Fibroblast of villous mesenchyme (primary cell): ENCODE data around the gene GPD2. TPM values are rescaled to one million over a fixed set of nuclear protein-coding genes. Genes with fewer than 3 reads are reported as not detected.

Experiments used
- DNase-seq: peaks from one replicate; pipeline ENCODE4 v3.0.0-alpha.2; 2010; ENCODE audit warnings: low read depth
- H3K4me3 ChIP-seq: 2 replicates; pipeline ENCODE4 v1.5.1; 2011; ENCODE audit warnings: low read depth, mild to moderate bottlenecking, low read length
- total RNA-seq: library from RNA; depleted of rRNA; stranded (reverse); fragments of >200 nt; gene quantifications from 2 replicates; pipeline ENCODE4 v1.2.3, GENCODE V29; 2012
- TF ChIP-seq, protein P1 (sequence below): IDR thresholded peaks from 2 replicates; pipeline ENCODE4 v1.5.1; 2012; ENCODE audit warnings: low read depth, mild to moderate bottlenecking, low read length; ENCODE audit not compliant: insufficient read depth

The GPD2 gene
- total RNA-seq, 1 donor = 63.9 TPM

DNA sequence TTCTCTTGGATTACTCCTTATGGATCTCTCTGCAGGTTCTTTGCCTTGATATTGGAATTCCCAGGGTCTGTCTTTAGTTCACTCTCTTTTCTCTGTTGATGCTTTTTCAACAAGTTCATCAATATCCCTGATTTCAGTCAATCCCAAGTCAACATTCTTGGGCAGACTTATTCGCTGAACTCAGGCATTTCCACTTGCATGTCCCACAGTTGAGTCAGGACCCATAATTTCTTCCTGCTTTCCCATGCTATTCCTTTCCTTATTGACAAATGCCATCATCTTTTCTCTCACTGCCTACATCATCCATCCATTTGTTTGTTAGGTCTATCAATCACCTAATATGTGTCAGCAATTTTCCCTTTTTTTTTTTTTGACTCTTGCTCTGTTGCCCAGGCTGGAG is 11.6 kb downstream of the GPD2 start:
- H3K4me3 ChIP-seq = no peak overlapping the region
- TF ChIP-seq, protein P1, sequence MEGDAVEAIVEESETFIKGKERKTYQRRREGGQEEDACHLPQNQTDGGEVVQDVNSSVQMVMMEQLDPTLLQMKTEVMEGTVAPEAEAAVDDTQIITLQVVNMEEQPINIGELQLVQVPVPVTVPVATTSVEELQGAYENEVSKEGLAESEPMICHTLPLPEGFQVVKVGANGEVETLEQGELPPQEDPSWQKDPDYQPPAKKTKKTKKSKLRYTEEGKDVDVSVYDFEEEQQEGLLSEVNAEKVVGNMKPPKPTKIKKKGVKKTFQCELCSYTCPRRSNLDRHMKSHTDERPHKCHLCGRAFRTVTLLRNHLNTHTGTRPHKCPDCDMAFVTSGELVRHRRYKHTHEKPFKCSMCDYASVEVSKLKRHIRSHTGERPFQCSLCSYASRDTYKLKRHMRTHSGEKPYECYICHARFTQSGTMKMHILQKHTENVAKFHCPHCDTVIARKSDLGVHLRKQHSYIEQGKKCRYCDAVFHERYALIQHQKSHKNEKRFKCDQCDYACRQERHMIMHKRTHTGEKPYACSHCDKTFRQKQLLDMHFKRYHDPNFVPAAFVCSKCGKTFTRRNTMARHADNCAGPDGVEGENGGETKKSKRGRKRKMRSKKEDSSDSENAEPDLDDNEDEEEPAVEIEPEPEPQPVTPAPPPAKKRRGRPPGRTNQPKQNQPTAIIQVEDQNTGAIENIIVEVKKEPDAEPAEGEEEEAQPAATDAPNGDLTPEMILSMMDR = no peak
- no peak for DNase-seq

DNA sequence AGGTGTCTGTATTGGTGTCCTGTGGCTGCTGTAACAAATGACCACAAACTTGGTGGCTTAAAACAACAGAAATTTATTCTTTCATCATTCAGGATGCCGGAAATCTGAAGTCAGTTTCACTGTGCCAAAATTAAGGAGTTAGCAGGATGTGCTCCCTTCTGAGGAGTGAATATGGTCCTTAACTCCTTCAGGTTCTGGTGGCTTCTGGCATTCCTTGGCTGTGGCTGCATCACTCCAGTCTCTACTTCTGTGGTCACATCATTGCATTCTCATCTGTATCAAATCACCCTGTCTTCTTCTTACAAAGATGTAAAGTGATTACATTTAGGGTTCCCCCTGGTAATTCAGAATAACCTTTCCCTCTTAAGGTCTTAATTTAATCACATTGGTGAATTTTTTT is 12.6 kb downstream of the GPD2 start:
- H3K4me3 ChIP-seq = no peak overlapping the region
- TF ChIP-seq, protein P1 = no peak
- DNase-seq = no peak

DNA sequence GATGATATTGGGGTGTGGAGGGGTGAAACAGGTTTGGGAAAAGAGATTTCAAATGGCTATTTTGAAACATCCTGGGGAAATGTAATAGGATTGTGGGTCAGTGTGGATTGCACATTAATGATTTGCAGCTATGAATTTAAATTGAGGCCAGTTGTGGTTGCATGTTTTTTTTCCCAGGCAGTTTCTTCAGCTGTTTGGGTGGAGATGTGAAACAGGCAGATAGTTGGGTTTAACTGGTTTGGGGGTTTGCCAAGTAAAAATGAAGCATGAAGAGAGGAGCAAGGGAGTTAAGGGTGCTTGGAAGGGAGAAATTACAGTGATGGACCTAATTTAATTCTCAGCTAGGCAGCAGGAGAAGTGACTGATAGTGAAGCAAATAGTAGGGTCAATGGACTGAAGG is 16.8 kb downstream of the GPD2 start:
- TF ChIP-seq, protein P1 = no peak
- no peak overlapping the region for H3K4me3 ChIP-seq
- DNase-seq = peak; percentile 69

DNA sequence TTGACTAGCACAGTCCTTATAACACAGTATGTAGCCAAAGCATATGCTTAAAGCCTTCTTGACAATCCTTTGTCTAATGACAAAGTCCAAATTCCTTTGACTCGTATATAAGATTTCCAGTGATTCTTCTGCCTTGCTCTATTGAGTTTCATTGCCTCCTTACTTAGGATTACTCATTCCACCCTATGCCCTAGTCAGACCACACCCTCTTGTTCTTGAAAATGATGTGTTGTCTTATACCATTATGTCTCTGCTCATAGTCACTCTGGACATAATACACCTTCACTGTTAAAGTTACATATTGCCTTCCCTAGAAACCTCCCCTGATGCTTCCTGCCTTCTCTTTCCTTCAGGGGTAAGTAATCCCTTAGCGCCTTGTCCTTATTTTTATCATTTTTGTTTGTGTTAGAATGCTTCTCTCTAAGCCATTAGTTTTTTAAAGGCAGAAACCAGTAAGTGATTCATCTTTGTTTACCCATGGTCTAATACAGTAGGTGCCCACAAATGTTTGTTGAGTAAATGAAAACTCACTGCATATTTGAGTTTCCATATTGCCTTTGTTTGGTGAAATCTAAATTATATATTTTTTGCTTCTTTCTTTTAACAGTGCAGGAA is 19.3 kb downstream of the GPD2 start:
- no peak overlapping the region for H3K4me3 ChIP-seq
- TF ChIP-seq, protein P1 = no peak
- no peak for DNase-seq

DNA sequence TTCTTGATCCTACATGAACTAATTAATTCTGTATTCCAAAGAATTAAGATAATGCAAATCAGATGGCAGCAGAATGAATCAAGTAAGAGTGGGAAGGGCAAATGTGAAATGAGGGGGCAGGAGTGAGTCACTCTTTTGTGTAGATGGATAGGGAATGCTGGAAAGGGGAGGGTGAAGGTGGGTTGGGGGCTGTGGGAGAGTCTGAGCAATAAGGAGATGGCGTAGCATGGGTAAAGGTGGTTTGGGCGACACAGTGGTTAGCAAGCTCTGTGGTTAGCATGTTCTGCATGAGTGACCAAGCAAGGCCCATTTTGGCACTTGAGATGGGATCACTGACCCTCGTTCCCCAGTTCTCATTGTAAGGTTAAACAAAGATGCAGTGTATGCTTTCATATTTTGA is 20.4 kb downstream of the GPD2 start:
- no peak overlapping the region for H3K4me3 ChIP-seq
- TF ChIP-seq, protein P1 = no peak
- DNase-seq = no peak

DNA sequence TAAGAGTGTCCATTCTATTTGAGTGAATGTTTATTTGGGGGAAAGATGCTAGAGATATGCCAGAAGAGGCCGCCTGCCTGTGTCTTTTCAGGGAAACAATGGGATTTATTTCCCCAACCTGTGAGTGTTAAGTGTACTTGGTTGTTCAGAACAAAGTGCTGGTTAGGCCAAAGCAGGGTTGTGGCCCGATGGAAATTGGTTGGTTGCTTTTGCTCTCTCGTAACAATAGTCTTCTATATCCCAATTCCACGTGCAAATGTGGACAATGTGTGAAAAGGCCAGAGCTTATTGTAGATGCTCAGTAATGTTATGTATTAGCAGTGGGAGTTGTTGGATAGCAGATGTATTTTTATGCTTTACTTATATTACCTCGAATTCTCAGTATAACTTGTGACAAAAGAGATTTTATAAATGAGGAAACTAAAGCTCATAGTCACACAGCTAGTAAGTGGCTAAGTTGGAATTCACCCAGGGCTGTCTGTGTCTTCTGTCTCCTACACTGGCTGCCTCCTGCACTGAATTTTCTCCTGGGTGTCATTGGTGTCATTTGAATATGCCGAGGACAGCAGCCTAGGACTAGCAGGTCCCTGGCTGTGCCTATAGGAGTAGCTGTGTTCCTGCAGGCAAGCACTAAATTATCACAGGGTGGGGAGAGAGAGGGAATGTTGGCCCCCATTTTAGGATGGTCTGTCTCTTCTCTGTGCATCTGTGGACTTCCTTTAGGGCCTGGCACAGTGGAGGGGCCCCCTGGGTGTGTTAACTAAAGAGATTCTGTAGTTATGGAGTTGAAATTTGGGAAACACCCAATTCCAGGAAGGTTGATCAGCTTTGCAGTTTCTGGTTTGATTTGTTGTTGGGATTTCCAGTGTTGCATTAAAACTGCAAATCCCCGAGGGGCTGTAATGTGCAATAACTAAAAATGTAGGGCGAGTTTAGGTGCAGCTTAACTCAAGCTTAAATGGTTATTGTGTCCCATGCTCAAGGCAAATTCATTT is 21.6 kb downstream of the GPD2 start:
- TF ChIP-seq, protein P1 = no peak
- no peak for DNase-seq
- H3K4me3 ChIP-seq = no peak overlapping the region
